HepG2 (cell line): ENCODE data around the gene RHBDD3. TPM values are rescaled to one million over a fixed set of nuclear protein-coding genes. Genes with fewer than 3 reads are reported as not detected.

ENCODE experiments used
- ATAC-seq: fragments of 200-7000 bp; cut with Tn5 transposase; 3 replicates; pipeline ENCODE4 v1.9.1; 2020; ENCODE audit warnings: mild to moderate bottlenecking, moderate library complexity
- BruUV-seq: library from RNA; stranded (reverse); fragments of 400-500 nt; replicated peaks from 2 replicates; lab custom pipeline; 2021; lab: Mats Ljungman, UMichigan
- CTCF ChIA-PET: fragments of 300-600 bp; formaldehyde crosslinking; extraction: SDS; loops from one replicate; lab custom pipeline; 2021; ENCODE audit warnings: low total read pairs, inconsistent platforms, low intra/inter-chr PET ratio; lab: Yijun Ruan, JAX
- POLR2A ChIA-PET: fragments of 350-600 bp; sonication (Branson Sonifier 250); formaldehyde crosslinking; loops from one replicate; lab custom pipeline; 2020; ENCODE audit warnings: antibody characterized with exemption, inconsistent platforms; lab: Yijun Ruan, JAX
- DNase-seq: peaks from one replicate; pipeline ENCODE4 v3.0.0-alpha.2; 2015; ENCODE audit warnings: low spot score
- FAIRE-seq: peaks from 3 replicates; lab custom pipeline; 2011; peaks lifted over from hg19 to GRCh38; lab: Jason Lieb, UNC
- H2AFZ ChIP-seq: one replicate; pipeline ENCODE4 v1.6.1; 2011; ENCODE audit warnings: low read length, inconsistent platforms
- H3K27ac ChIP-seq: fragments of 300-600 bp; 3 replicates; pipeline ENCODE4 v1.8.0; 2011; ENCODE audit warnings: mixed run types, mild to moderate bottlenecking, mixed read lengths, low read length, inconsistent platforms; ENCODE audit not compliant: insufficient read depth; ENCODE audit errors: extremely low read length
- H3K27me3 ChIP-seq, 2 experiments: fragments of 200-600 bp in 1 of 2; 2 replicates in 1 of 2; 3 replicates in 1 of 2; pipeline versions ENCODE4 v1.6.0 to v1.8.0; 2011; ENCODE audit warnings: low read length in 2 of 2, mild to moderate bottlenecking in 2 of 2, moderate library complexity in 2 of 2, inconsistent platforms in 1 of 2; ENCODE audit not compliant: insufficient read depth in 2 of 2, control insufficient read depth in 1 of 2
- H3K36me3 ChIP-seq, 2 experiments: fragments of 200-600 bp in 1 of 2; replicated peaks in 1 of 2; 2 replicates in 1 of 2; 3 replicates in 1 of 2; pipeline versions ENCODE4 v1.5.1 to v1.8.0; 2011; ENCODE audit warnings: low read length in 2 of 2, inconsistent platforms in 1 of 2; ENCODE audit not compliant: insufficient read depth in 2 of 2, control insufficient read depth in 1 of 2
- H3K4me1 ChIP-seq: 2 replicates; pipeline ENCODE4 v1.5.1; 2012; ENCODE audit warnings: low read length, inconsistent platforms; ENCODE audit not compliant: insufficient read depth
- H3K4me2 ChIP-seq: 2 replicates; pipeline ENCODE4 v1.6.0; 2011; ENCODE audit warnings: low read depth, low read length, inconsistent platforms
- H3K4me3 ChIP-seq, 3 experiments: fragments of 200-600 bp in 1 of 3; sonication (generic), shearing (Covaris generic) in 1 of 3; replicated peaks in 1 of 3; 2 replicates each; pipeline ENCODE4 v1.5.1; 2011 to 2016; ENCODE audit warnings: low read length in 3 of 3, inconsistent platforms in 2 of 3, low read depth in 2 of 3, mild to moderate bottlenecking in 2 of 3, control low read depth in 1 of 3, mixed read lengths in 1 of 3; ENCODE audit not compliant: insufficient read depth in 1 of 3
- H3K79me2 ChIP-seq: one replicate; pipeline ENCODE4 v1.6.1; 2011; ENCODE audit warnings: low read length, inconsistent platforms; ENCODE audit not compliant: insufficient read depth
- H3K9ac ChIP-seq: 2 replicates; pipeline ENCODE4 v1.6.0; 2011; ENCODE audit warnings: mild to moderate bottlenecking, low read depth, low read length, inconsistent platforms; ENCODE audit not compliant: insufficient read depth
- H3K9me3 ChIP-seq: 2 replicates; pipeline ENCODE4 v1.5.1; 2012; ENCODE audit warnings: mild to moderate bottlenecking, low read length
- H4K20me1 ChIP-seq: 2 replicates; pipeline ENCODE4 v1.6.0; 2011; ENCODE audit warnings: inconsistent platforms, mild to moderate bottlenecking, low read length, moderate library complexity; ENCODE audit not compliant: insufficient read depth
- ATF7 ChIP-seq, 2 experiments: fragments of 450-650 bp in 1 of 2; sonication (generic) in 1 of 2; formaldehyde crosslinking in 1 of 2; IDR thresholded peaks; 2 replicates each; pipeline versions ENCODE4 v1.4.0 to v1.6.1; 2016 to 2020; ENCODE audit warnings: antibody characterized with exemption in 1 of 2, mild to moderate bottlenecking in 1 of 2, missing genetic modification reagents in 1 of 2
- KDM5B ChIP-seq: sonication (generic); formaldehyde crosslinking; IDR thresholded peaks from 2 replicates; pipeline ENCODE4 v1.4.0; 2020; ENCODE audit warnings: missing genetic modification reagents, mild to moderate bottlenecking, borderline replicate concordance
- SCMH1 ChIP-seq: sonication (generic); formaldehyde crosslinking; IDR thresholded peaks from 2 replicates; pipeline ENCODE4 v1.9.0; 2021; ENCODE audit warnings: missing genetic modification reagents, mild to moderate bottlenecking, borderline replicate concordance
- ZNF496 ChIP-seq: sonication (generic); formaldehyde crosslinking; IDR thresholded peaks from 2 replicates; pipeline ENCODE4 v1.8.1; 2023; ENCODE audit warnings: mild to moderate bottlenecking, moderate library complexity, missing genetic modification reagents; ENCODE audit not compliant: insufficient replicate concordance
- ZNF549 ChIP-seq: sonication (generic); formaldehyde crosslinking; IDR thresholded peaks from 2 replicates; pipeline ENCODE4 v1.5.0; 2020; ENCODE audit warnings: missing genetic modification reagents
- ZNF670 ChIP-seq: sonication (generic); formaldehyde crosslinking; IDR thresholded peaks from 2 replicates; pipeline ENCODE4 v1.8.0; 2022; ENCODE audit warnings: mild to moderate bottlenecking, missing genetic modification reagents, borderline replicate concordance
- ZNF766 ChIP-seq: sonication (generic); formaldehyde crosslinking; IDR thresholded peaks from 2 replicates; pipeline ENCODE4 v1.5.0; 2020; ENCODE audit warnings: missing genetic modification reagents, borderline replicate concordance
- WGBS: methylation state at CpG from one replicate; pipeline ENCODE4 v1.1.6; 2017; ENCODE audit warnings: low lambda C conversion rate; 5-methylcytosine and 5-hydroxymethylcytosine counted together
- in situ Hi-C: cut with HindIII; loops from 2 replicates; pipeline ENCODE4 v1.10.0; 2017; ENCODE audit warnings: low pct_unique_long_range_greater_than_20kb; ENCODE audit not compliant: extremely low pct_ligation_motif_present
- intact Hi-C: fragments of 100-400 bp; cut with micrococcal nuclease; formaldehyde crosslinking; loops from one replicate; pipeline ENCODE4 v1.10.0; 2022; ENCODE audit not compliant: unreplicated experiment
- polyA plus RNA-seq, 8 experiments: library from polyadenylated mRNA; depleted of rRNA in 3 of 8; stranded (reverse) in 7 of 8; unstranded in 1 of 8; fragments of >200 nt; fragmentation: Illumina TruSeq in 4 of 8; extraction: Trizol in 4 of 8; gene quantifications; 2 replicates each; pipeline versions ENCODE4 v1.2.1 to v1.2.3, GENCODE V29; 2011 to 2016; ENCODE audit warnings: low read depth in 4 of 8, missing spikeins in 1 of 8, mixed read lengths in 1 of 8; ENCODE audit not compliant: insufficient read depth in 1 of 8
- total RNA-seq, 5 experiments: library from RNA; depleted of rRNA; stranded (reverse); fragments of >200 nt; fragmentation: Illumina TruSeq; extraction: Trizol; gene quantifications; 2 replicates each; pipeline ENCODE4 v1.2.3, GENCODE V29; 2016; ENCODE audit warnings: low read depth in 1 of 5
- TF ChIP-seq, protein P1 (sequence below): IDR thresholded peaks from 2 replicates; pipeline ENCODE4 v1.6.1; 2016; ENCODE audit warnings: missing compliant biosample characterization, missing genetic modification reagents, borderline replicate concordance

RHBDD3 gene
- total and polyA plus RNA-seq, 2 of the 13 experiments (the other 11 are each of a cell fraction or from before 2014, with no cell fraction given): 12.1 to 26.7 TPM

DNA sequence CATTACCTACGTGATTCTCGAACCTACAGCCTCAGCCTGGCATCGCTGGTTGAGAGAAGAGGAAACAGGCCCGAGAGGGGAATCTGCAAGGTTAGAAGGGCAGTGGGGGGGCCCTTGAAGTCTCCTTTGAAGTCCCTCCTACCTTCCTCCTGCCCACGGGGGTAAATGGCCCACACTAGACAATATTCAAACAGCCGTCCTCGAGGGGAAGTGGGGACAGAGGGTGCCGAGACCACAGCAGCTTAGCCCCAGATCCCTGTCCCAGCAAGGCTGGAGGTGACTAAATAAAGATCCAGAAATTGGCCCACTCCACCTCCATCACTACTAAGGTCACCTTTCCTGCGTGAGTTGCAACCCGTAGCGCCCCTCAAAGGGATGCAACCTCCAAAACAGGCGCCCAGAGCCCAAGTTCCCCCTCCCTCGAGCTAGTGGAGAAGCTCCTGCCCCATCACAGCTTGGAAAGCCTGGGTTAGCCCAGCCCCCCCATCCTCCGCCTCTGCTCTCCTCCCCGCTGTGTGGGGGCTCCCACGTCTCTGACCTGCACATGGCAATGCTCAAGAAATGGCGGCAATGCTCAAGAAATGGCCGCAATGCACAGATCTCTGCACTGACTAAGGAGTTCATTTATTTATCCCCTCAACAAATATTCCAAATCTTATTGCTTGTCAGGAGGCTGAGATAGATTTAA is 48.5 kb upstream of the RHBDD3 start:
- DNase-seq (no peak), FAIRE-seq (no peak), ATAC-seq (no peak)
- H3K79me2 ChIP-seq: no peaks in the 10 kb centered on the region
- no peak overlapping the region for H3K4me3 ChIP-seq
- intact Hi-C loops (no loop called here), in situ Hi-C loops (no loop called here)
- H3K9me3 ChIP-seq: no peaks in the 10 kb centered on the region
- no peaks in the 10 kb centered on the region for H3K36me3 ChIP-seq
- ChIA-PET CTCF (no interaction called here), POLR2A (interaction anchor here (0.6 kb wide), 1 partner anchor 873 kb away, joined by 3 read pairs; no protein-coding TSS in a partner anchor)
- no peak overlapping the region for H2AFZ ChIP-seq
- H3K9ac ChIP-seq: no peak overlapping the region
- H4K20me1 ChIP-seq: no peaks in the 10 kb centered on the region; the same call in 1 of the 2 replicates
- H3K4me2 ChIP-seq: no peak overlapping the region
- H3K27ac ChIP-seq: no peak overlapping the region
- peaks cover 20% of the 10 kb centered on the region for H3K4me1 ChIP-seq
- 44% methylated on average over 15 of the region's 18 CpGs for WGBS
- TF ChIP-seq KDM5B (CRISPR knock-in tag) (no peak), ATF7 (IDR thresholded peaks at IDR 0.05) (no peak), ATF7 (CRISPR knock-in tag; IDR thresholded peaks at IDR 0.05) (no peak), ZNF549 (CRISPR knock-in tag) (no peak), SCMH1 (CRISPR knock-in tag) (no peak), ZNF496 (CRISPR knock-in tag) (no peak), ZNF766 (CRISPR knock-in tag) (no peak), ZNF670 (CRISPR knock-in tag) (no peak)
- TF ChIP-seq, protein P1, sequence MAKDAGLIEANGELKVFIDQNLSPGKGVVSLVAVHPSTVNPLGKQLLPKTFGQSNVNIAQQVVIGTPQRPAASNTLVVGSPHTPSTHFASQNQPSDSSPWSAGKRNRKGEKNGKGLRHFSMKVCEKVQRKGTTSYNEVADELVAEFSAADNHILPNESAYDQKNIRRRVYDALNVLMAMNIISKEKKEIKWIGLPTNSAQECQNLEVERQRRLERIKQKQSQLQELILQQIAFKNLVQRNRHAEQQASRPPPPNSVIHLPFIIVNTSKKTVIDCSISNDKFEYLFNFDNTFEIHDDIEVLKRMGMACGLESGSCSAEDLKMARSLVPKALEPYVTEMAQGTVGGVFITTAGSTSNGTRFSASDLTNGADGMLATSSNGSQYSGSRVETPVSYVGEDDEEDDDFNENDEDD (CRISPR knock-in tag): no peak
- peaks cover 7 to 41% of the 10 kb centered on the region in 2 experiments for H3K27me3 ChIP-seq
- no TSS peak for BruUV-seq
